Fibroblast of pulmonary artery (primary cell): ENCODE measurements around the gene CCR2.
"Not testable (repeated sequence)": the region's sequence is repeated elsewhere in the genome, so short reads cannot be mapped to it uniquely, and the experiment has no call there.

Experiments used
- DNase-seq: peaks from one replicate; pipeline ENCODE4 v3.0.0-alpha.2; 2010; ENCODE audit warnings: low read depth
- H3K4me3 ChIP-seq: replicated peaks from 2 replicates; pipeline ENCODE4 v1.5.1; 2011; ENCODE audit warnings: low read depth, mild to moderate bottlenecking, control low read depth, low read length, moderate library complexity
- CTCF ChIP-seq: IDR thresholded peaks from 2 replicates; pipeline ENCODE4 v1.5.1; 2011; ENCODE audit warnings: mild to moderate bottlenecking, control low read depth, low read length, inconsistent platforms; ENCODE audit errors: missing control alignments

The CCR2 gene

DNA sequence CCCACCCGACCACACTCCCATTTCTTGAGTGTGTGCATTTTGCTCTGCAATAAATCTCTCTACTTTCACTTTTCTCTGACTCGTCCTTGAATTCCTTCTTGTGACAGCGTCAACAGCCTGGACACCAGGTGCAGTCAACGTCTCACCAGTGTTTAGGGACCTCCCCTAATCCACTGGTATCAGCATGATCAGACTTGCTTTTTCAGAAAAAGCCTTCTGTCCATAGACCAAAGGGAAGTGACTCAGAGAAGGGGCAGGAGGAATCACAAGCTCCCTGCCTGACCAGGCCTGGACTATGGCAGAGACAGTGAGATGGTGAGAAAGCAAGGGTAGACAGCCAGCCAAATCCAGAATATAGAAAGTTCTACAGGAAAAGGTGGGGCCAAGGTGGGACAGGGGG lies 32.3 kb downstream of the CCR2 start:
- no peak for TF ChIP-seq CTCF
- peak; percentile 38 for DNase-seq
- H3K4me3 ChIP-seq = no peak overlapping the region

DNA sequence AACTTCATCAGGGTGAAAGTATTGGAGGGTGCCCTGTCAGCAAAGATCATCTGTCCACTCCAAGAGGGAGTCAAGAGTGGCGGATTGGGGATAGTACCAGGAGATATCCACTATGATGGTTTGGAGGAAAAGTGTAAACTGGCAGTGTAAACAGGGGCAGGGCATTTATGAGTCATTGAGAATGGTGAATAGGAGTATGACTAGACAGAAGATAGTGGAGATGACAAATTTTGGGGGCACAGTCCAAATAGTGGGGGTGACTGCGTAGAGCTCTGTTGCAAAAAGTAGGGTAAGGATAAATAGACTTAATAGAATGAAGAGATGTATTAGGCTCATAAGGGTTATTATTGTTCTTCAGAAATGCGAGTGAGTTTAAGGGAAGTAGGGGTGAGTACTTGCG lies 34.9 kb downstream of the CCR2 start:
- DNase-seq, H3K4me3 ChIP-seq: not testable (repeated sequence)

DNA sequence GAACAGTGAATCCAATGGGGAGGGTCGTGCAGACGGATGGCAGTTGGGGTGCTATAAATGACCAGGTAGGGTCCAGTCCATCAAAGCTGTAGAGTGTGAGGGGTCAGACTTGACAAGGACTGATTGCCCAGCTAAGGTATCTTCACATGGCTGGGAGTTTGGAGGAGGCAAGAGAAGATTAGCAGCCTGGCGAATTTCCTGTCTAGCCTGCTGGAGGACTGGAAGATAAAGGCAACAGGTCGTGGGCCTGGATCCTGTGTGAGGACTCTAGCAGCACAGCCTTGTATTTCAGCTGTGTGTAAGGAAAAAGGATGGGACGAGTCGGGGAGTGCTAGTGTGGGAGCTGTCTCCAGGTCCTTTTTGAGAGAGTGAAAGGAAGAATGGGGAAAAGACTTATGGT lies 35.4 kb downstream of the CCR2 start:
- no peak for DNase-seq
- no peak for TF ChIP-seq CTCF

DNA sequence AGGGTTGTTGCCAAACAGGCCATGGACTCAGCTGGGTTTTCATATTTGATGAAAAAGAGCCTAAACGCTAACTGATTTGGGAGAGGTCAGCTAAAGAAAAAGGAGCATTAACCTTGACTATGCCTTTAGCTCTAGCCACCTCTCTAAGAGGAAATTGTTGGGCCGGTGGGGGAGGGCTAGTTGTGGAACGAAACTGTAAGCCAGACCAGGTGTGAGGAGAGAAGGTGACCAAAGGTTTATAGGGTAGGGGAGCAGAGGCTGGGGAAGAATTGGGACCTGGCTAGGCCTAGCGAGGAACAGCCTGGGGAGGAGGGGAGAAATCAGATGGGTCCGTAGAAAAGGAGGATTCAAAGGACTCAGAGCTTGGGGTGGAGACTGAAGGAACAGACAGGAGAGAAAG lies 37.6 kb downstream of the CCR2 start:
- H3K4me3 ChIP-seq, DNase-seq: not testable (repeated sequence)

More for the DNA sequence above, 35.4 kb downstream of the CCR2 start:
- no peak overlapping the region for H3K4me3 ChIP-seq

DNA sequence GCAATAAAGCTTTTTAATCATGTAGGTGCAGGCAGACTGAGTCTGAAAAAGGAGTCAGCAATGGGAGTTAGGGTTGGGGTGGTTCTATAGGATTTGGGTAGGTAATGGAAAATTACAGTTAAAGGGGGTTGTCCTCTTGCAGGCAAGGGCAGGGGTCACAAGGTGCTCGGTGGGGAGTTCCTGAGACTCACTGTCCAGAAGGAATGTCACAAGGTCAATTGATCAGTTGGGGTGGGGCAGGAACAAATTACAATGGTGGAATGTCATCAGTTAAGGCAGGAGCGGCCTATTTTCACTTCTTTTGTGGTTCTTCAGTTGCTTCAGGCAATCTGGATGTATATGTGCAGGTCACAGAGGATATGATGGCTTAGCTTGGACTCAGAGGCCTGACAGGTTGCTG lies 39.1 kb downstream of the CCR2 start:
- H3K4me3 ChIP-seq = no peak overlapping the region
- no peak for TF ChIP-seq CTCF
- DNase-seq = no peak

DNA sequence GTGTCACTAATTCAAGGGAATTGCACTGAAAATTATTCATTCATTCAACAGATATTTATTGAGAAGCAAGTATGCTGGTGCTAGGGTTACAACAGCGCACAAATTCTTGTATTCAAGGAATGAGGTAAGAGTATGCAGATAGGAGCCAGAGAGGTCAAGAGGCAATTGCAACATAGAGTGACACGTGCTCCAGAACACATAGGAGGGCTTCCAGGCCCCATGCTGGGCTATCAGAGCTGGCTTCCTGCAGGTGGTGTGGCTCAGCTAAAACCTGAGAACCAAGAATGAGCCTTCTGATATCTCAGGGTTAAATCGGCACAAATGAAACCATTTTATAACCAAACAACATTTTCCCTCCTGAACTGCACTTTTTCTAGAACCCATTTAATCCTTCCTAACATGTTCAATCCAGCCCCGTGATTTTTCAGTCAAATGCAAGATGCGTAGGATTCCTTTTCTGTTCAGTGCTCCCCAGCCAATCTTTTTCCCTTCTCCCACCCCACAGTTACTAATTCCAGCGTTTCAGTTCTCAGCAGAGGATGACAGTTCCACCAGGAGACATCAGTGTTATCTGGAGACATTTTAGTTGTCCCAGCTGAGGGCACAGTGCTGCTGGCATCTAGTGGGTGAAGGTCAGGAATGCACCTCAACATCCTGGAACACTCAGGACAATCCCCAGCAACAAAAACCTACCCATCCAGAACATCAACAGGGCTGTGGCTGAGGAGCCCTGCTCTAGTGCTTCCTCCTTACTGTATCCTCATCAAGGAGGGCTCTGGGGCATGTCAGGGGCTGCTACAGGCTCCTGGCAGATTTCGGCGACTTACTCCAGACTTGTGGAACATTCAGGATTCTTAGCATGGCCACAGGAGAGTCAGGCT lies 39.9 kb downstream of the CCR2 start:
- no peak for TF ChIP-seq CTCF
- peak; percentile 74 for DNase-seq

DNA sequence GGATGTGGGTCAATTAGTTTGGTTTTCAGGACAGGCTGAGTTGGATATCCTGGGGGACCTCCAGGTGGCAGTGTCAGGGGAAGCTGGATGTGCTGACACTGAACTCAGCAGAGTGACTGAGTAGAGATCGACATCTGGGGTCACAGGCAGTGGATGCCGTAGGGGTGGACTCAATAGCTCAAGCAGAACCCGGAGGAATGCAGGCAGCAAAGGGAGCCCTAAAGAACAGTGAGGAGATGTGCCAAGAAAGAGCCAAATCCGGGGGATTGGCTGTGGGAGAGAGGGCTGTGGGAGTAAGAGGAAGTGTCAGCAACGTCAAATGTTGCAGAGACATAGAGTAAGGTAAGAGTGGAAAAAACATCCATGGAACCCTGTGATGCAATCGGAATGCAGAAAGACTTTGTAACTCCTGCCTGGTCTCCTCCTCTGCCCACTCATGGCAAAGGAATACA lies 41.3 kb downstream of the CCR2 start:
- H3K4me3 ChIP-seq = no peak overlapping the region
- TF ChIP-seq CTCF = peak; percentile 7
- peak; percentile 92 for DNase-seq

More for the DNA sequence above, 39.9 kb downstream of the CCR2 start:
- H3K4me3 ChIP-seq = no peak overlapping the region
